Stimulated activated naive CD8-positive, alpha-beta T cell treated with anti-CD3 and anti-CD28 coated beads, Interleukin-15, Interleukin-2, amounts not matched to agents 100 ng/mL and 50 ng/mL, for 24 hours (primary cell): Measurements from ENCODE around the gene BAG2.

Experiments
- H3K27ac Mint-ChIP-seq: one replicate; pipeline ENCODE4 v1.8.0; 2021; ENCODE audit warnings: mild to moderate bottlenecking, mixed read lengths
- H3K27me3 Mint-ChIP-seq: one replicate; pipeline ENCODE4 v1.8.0; 2021; ENCODE audit warnings: mixed read lengths
- H3K36me3 Mint-ChIP-seq: one replicate; pipeline ENCODE4 v1.8.0; 2021; ENCODE audit warnings: low read depth, mixed read lengths
- H3K4me1 Mint-ChIP-seq: one replicate; pipeline ENCODE4 v1.8.0; 2021; ENCODE audit warnings: low read depth, mixed read lengths
- H3K4me3 Mint-ChIP-seq: one replicate; pipeline ENCODE4 v1.8.0; 2021; ENCODE audit warnings: mild to moderate bottlenecking, mixed read lengths
- H3K9me3 Mint-ChIP-seq: one replicate; pipeline ENCODE4 v1.8.0; 2021; ENCODE audit warnings: mixed read lengths

The BAG2 gene

GRCh38 chr6:57222743-57223077, 50.6 kb downstream of the BAG2 start:
- Mint-ChIP-seq H3K27ac (no peak overlapping the region), H3K4me3 (peak overlapping the region; percentile 91), H3K9me3 (no peaks in the 10 kb centered on the region), H3K36me3 (no peaks in the 10 kb centered on the region), H3K27me3 (peaks cover 33% of the 10 kb centered on the region), H3K4me1 (peaks cover 21% of the 10 kb centered on the region)

GRCh38 chr6:57224769-57225515, 52.8 kb downstream of the BAG2 start:
- no peak overlapping the region for H3K4me3 Mint-ChIP-seq
- no peaks in the 10 kb centered on the region for H3K9me3 Mint-ChIP-seq
- H3K4me1 Mint-ChIP-seq: peaks cover 21% of the 10 kb centered on the region
- H3K27ac Mint-ChIP-seq: no peak overlapping the region
- H3K36me3 Mint-ChIP-seq: no peaks in the 10 kb centered on the region
- peaks cover 33% of the 10 kb centered on the region for H3K27me3 Mint-ChIP-seq

DNA sequence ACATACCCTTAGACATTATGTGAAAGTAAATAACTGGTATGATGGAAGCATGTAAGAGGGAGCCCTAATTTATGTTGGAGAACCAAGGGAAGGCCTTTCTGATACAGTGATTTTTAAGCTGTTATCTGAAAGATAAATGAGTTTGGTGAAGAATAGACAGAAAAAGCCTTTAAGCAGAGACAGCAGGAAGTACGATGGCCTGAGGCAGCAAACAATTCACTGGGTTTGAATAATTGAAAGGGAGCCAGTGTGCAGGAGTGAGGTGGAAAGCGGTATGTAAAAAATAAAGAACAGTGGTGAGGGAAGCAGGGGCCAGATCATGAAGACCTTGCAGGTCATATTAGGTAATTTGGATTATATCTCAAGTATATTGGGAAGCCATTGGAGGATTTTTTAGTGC, 54.1 kb downstream of the BAG2 start:
- H3K9me3 Mint-ChIP-seq: no peaks in the 10 kb centered on the region
- H3K27me3 Mint-ChIP-seq: peaks cover 28% of the 10 kb centered on the region
- no peak overlapping the region for H3K27ac Mint-ChIP-seq
- peaks cover 16% of the 10 kb centered on the region for H3K4me1 Mint-ChIP-seq
- H3K4me3 Mint-ChIP-seq: no peak overlapping the region
- H3K36me3 Mint-ChIP-seq: no peaks in the 10 kb centered on the region
